ENCODE data around the gene NR2C1. TPM values are rescaled to one million over a fixed set of nuclear protein-coding genes. Genes with fewer than 3 reads are reported as not detected.

NR2C1 gene
- total RNA-seq, 1 donor from 2014 or later = 187 TPM

DNA sequence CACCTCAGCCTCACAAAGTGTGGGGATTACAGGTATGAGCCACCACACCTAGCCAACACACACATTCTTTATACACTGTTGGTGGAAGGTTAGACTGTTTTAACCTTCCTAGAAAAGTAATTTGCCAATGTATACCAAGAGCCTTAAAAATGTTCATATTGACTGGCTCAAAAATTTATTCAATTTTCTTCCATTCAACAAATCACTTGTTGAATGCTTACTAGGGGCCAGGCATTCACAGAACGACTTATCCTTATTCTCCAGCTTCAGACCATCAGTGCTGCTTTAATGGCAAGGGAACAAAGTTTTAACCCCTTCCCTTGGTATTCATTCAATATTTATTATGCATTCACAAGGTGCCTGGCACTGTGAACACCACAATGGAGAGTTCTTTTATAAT, 3.0 kb downstream of the NR2C1 start:
- H3K36me3 ChIP-seq = peaks cover 11% of the 10 kb centered on the region
- H3K9ac ChIP-seq = no peak overlapping the region
- Mint-ChIP-seq H3K36me3 (peaks cover 18% of the 10 kb centered on the region), H3K27ac (no peak overlapping the region), H3K4me3 (no peak overlapping the region), H3K4me1 (peaks cover 17% of the 10 kb centered on the region), H3K9me3 (no peaks in the 10 kb centered on the region), H3K27me3 (ENCODE audit: insufficient read depth, low read depth) (peaks cover 3% of the 10 kb centered on the region)
- no peaks in the 10 kb centered on the region for H3K27me3 ChIP-seq
- no peaks in the 10 kb centered on the region for H3K9me3 ChIP-seq (ENCODE audit: low read depth)
- no peak overlapping the region for H3K27ac ChIP-seq
- H4K20me1 ChIP-seq (ENCODE audit: low read depth) = peaks cover 45% of the 10 kb centered on the region
- H3F3A ChIP-seq (ENCODE audit: low read depth) = peaks cover 11% of the 10 kb centered on the region
- H3K4me1 ChIP-seq = peaks cover 6% of the 10 kb centered on the region
- TF ChIP-seq EZH2phosphoT487 (IDR thresholded peaks at IDR 0.05) (no peak), EZH2 (IDR thresholded peaks at IDR 0.05) (no peak)
- TF ChIP-seq, protein P1, sequence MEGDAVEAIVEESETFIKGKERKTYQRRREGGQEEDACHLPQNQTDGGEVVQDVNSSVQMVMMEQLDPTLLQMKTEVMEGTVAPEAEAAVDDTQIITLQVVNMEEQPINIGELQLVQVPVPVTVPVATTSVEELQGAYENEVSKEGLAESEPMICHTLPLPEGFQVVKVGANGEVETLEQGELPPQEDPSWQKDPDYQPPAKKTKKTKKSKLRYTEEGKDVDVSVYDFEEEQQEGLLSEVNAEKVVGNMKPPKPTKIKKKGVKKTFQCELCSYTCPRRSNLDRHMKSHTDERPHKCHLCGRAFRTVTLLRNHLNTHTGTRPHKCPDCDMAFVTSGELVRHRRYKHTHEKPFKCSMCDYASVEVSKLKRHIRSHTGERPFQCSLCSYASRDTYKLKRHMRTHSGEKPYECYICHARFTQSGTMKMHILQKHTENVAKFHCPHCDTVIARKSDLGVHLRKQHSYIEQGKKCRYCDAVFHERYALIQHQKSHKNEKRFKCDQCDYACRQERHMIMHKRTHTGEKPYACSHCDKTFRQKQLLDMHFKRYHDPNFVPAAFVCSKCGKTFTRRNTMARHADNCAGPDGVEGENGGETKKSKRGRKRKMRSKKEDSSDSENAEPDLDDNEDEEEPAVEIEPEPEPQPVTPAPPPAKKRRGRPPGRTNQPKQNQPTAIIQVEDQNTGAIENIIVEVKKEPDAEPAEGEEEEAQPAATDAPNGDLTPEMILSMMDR (IDR thresholded peaks at IDR 0.05) = no peak
- peaks cover 74% of the 10 kb centered on the region for H3K79me2 ChIP-seq (ENCODE audit: low read depth)
- DNase-seq (ENCODE audit: low spot score) = no peak
- H3K4me2 ChIP-seq = no peak overlapping the region
- no peak overlapping the region for H2AFZ ChIP-seq (replicated peaks)
- H3K4me3 ChIP-seq = no peak overlapping the region

DNA sequence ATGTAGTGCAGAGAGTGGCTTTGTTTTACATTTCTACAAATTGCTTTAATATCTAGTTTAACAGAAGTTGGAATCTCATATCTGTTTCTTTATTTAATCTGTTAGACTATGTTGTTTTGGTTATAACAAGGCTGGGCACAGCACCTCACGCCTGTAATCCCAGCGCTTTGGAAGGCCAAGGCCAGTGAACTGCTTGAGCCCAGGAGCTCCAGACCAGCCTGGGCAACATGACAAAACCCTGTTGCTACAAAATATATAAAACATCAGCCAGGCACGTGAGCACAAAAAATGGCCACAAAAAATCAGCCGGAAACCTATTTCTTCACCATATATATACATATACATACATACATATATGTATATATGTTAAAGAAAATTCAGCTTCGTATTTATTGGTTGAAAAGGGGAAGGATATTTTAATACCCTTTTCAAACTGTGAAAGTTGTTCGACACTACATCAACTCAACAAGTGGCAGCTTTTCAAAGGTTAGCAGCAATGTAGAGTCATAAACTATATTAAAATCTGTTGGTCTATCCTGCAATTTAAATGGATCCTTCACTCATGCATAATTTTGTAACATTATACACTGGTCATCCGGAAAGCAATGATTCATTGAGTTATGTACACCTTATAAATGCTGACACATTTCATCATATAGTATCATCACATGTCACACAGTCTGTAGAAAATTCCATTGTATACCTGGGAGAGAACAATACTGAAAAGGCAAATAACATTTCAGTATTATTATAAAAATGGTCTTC, 7.1 kb downstream of the NR2C1 start:
- H3K9me3 ChIP-seq (ENCODE audit: low read depth) = no peaks in the 10 kb centered on the region
- H3K36me3 ChIP-seq = peaks cover 31% of the 10 kb centered on the region
- peaks cover 32% of the 10 kb centered on the region for H3K36me3 Mint-ChIP-seq
- no peaks in the 10 kb centered on the region for H3K27me3 ChIP-seq
- no peak overlapping the region for H3K4me3 ChIP-seq
- H3K79me2 ChIP-seq (ENCODE audit: low read depth) = peaks cover 70% of the 10 kb centered on the region
- no peaks in the 10 kb centered on the region for H3K27me3 Mint-ChIP-seq (ENCODE audit: insufficient read depth, low read depth)
- no peak overlapping the region for H3K27ac ChIP-seq
- H3K4me1 Mint-ChIP-seq = peaks cover 7% of the 10 kb centered on the region
- no peak overlapping the region for H2AFZ ChIP-seq (replicated peaks)
- H3K9me3 Mint-ChIP-seq = no peaks in the 10 kb centered on the region
- H3K4me2 ChIP-seq = no peak overlapping the region
- TF ChIP-seq EZH2 (IDR thresholded peaks at IDR 0.05) (no peak), EZH2phosphoT487 (IDR thresholded peaks at IDR 0.05) (no peak)
- TF ChIP-seq, protein P1 (IDR thresholded peaks at IDR 0.05) = no peak
- no peak for DNase-seq (ENCODE audit: low spot score)
- no peak overlapping the region for H3K27ac Mint-ChIP-seq
- no peak overlapping the region for H3K9ac ChIP-seq
- peaks cover 51% of the 10 kb centered on the region for H4K20me1 ChIP-seq (ENCODE audit: low read depth)
- H3K4me3 Mint-ChIP-seq = no peak overlapping the region
- H3F3A ChIP-seq (ENCODE audit: low read depth) = no peaks in the 10 kb centered on the region
- H3K4me1 ChIP-seq = no peaks in the 10 kb centered on the region

DNA sequence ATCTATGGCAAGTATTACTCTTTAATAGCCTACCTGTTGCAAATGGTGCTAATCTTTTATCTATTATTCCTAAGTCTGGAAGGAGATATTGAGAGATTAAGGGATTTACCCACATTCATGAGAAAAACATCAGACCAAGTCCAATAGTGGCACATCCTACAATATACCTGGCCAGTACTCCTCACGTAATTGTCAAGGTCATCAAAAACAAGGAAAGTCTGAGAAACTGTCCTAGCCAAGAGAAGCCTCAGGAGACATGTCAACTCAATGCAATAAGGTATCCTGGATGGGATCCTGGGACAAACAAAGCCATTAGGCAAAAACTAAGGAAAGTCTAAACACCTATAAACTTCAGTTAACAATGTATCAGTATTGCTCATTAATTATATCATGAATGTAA, 12.5 kb downstream of the NR2C1 start:
- Mint-ChIP-seq H3K4me1 (no peaks in the 10 kb centered on the region), H3K27me3 (ENCODE audit: insufficient read depth, low read depth) (no peaks in the 10 kb centered on the region), H3K9me3 (no peaks in the 10 kb centered on the region), H3K27ac (no peak overlapping the region), H3K36me3 (peaks cover 27% of the 10 kb centered on the region), H3K4me3 (no peak overlapping the region)
- no peak for DNase-seq (ENCODE audit: low spot score)
- H2AFZ ChIP-seq (replicated peaks) = no peak overlapping the region
- no peaks in the 10 kb centered on the region for H3K4me1 ChIP-seq
- TF ChIP-seq EZH2phosphoT487 (IDR thresholded peaks at IDR 0.05) (no peak), EZH2 (IDR thresholded peaks at IDR 0.05) (no peak)
- TF ChIP-seq, protein P1 (IDR thresholded peaks at IDR 0.05) = no peak
- no peaks in the 10 kb centered on the region for H3F3A ChIP-seq (ENCODE audit: low read depth)
- H3K36me3 ChIP-seq = peaks cover 44% of the 10 kb centered on the region
- H3K79me2 ChIP-seq (ENCODE audit: low read depth) = peaks cover 17% of the 10 kb centered on the region
- H3K27ac ChIP-seq = no peak overlapping the region
- H3K4me2 ChIP-seq = no peak overlapping the region
- H3K4me3 ChIP-seq = no peak overlapping the region
- H3K27me3 ChIP-seq = no peaks in the 10 kb centered on the region
- H4K20me1 ChIP-seq (ENCODE audit: low read depth) = peaks cover 14% of the 10 kb centered on the region
- H3K9me3 ChIP-seq (ENCODE audit: low read depth) = no peaks in the 10 kb centered on the region
- H3K9ac ChIP-seq = no peak overlapping the region

Measured in neural progenitor cell (in vitro differentiated cells).